GM13976 (cell line): ENCODE data around the gene ZNF783.

ENCODE experiments used
- DNase-seq: peaks from one replicate; pipeline ENCODE4 v3.0.0; 2012; ENCODE audit warnings: low spot score
- in situ Hi-C: fragments of 300-500 bp; cut with MboI; formaldehyde crosslinking; loops from one replicate; pipeline ENCODE4 v1.12.0; 2022; ENCODE audit warnings: low sequenced_read_pairs, mixed read lengths, inconsistent platforms; ENCODE audit not compliant: unreplicated experiment
- TF ChIP-seq, protein P1 (sequence below): IDR thresholded peaks from 2 replicates; pipeline ENCODE4 v1.5.1; 2012; ENCODE audit warnings: borderline replicate concordance, mild to moderate bottlenecking; ENCODE audit not compliant: insufficient read depth; ENCODE audit errors: extremely low read depth, missing control alignments, control extremely low read depth

The ZNF783 gene

GRCh38 chr7:149285603-149286002, 23.6 kb downstream of the ZNF783 start:
- TF ChIP-seq, protein P1, sequence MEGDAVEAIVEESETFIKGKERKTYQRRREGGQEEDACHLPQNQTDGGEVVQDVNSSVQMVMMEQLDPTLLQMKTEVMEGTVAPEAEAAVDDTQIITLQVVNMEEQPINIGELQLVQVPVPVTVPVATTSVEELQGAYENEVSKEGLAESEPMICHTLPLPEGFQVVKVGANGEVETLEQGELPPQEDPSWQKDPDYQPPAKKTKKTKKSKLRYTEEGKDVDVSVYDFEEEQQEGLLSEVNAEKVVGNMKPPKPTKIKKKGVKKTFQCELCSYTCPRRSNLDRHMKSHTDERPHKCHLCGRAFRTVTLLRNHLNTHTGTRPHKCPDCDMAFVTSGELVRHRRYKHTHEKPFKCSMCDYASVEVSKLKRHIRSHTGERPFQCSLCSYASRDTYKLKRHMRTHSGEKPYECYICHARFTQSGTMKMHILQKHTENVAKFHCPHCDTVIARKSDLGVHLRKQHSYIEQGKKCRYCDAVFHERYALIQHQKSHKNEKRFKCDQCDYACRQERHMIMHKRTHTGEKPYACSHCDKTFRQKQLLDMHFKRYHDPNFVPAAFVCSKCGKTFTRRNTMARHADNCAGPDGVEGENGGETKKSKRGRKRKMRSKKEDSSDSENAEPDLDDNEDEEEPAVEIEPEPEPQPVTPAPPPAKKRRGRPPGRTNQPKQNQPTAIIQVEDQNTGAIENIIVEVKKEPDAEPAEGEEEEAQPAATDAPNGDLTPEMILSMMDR, result no peak
- in situ Hi-C loops, result no loop called here

DNA sequence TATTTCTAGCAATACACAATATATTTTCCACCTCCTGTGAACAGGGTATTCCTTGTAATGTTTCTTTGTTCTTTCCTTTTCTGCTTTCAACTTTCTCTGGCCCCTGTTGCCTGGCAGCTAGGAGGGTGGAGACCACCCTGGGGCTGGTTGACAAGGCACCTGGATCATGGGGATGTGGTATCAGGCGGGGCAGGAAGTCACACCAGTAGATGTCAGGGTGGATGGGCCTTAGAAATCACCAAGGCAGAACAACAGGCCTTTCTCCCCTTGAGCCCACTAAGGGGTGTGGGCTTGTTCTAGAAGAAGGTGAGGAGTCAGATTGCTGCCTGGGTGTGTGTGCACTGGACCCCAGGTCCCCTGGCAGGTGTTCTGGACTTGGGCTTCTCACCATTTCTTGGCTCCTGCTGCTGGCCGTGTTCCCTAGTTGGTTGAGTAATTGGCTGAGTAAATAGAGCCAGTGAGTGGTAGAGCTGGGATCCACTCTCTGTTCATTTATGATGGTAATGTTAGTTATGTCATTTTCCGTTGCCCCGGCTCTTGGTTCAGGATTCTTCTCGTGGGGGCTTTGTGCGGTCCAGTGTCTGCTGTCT, 24.9 kb downstream of the ZNF783 start:
- in situ Hi-C loops, result no loop called here
- DNase-seq, result no peak
- TF ChIP-seq, protein P1, result no peak

More at GRCh38 chr7:149285603-149286002, 23.6 kb downstream of the ZNF783 start:
- no peak for DNase-seq

DNA sequence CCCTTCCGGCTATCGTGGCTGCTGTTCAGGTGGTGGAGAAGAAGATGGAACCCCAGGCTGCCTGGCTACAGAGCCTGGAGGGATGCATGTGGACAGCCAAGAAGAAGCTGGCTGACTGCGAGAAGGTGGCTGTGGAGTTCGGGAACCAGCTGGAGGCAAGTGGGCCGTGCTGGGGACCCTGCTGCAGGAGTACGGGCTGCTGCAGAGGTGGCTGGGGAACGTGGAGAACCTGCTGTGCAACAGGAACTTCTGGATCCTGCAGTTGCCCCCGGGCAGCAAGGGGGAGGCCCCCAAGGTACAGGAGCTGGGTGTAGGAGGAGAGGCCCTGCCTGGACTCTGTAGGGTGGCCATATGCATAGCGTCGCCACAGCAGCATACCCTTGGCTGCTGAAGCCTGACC, 25.6 kb downstream of the ZNF783 start:
- in situ Hi-C loops, result no loop called here
- no peak for DNase-seq
- TF ChIP-seq, protein P1, result no peak

GRCh38 chr7:149289262-149289661, 27.3 kb downstream of the ZNF783 start:
- in situ Hi-C loops, result no loop called here
- DNase-seq, result no peak
- TF ChIP-seq, protein P1, result no peak

DNA sequence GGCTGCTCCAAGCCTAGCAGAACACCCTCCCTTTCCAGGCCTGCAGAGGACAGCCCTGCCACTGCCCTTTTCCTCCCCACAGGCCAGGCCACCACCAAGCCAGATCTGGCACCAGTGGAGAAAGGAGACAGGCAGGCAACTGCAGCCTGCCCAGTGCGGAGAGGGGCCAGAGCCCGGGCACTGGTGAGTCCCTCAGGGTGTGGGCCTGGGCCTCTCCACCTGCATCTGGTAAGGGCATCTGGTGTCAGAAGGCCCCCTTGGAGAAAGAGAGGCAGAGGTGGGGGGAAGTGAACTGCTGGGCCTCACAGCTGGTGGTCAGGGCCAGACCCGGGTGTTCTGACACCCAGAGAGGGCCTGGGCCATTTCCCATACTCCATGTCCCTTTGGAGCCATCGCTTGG, 27.9 kb downstream of the ZNF783 start:
- DNase-seq, result no peak
- TF ChIP-seq, protein P1, result no peak
- in situ Hi-C loops, result no loop called here

DNA sequence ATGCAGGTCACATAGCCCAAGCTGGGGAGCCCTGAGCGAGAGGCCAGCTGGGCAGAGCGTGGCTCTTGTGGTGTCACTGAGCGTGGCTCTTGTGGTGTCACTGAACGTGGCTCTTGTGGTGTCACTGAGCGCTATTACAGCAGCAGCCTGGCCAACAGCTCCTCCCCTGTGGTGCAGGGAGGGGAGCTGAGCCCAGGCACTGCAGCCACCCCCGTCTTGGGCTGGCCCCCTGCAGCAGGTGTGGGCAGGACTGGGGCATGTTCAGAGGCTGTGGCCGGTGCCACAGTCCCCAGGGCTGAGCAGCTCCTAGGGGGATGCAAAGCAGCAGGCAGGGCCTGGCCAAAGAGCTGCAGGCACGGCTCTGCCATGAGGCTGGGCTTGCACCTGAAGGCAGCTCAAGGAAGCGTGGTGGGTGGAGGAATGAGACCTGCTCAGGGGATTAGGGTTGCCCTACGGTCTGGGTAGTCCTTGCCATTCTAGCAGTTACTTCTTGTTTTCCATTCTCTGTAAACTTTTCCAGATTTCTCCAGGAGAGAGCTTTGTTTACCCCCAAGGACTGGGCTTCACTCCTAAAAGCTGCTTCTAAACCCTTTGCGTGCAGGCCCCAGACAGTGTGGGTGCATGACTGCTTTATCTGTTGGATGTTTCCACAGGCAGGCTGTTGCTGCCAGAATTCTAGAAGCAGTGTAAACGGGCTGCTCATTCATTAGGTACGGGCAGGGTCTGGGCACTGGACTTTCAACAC, 29.2 kb downstream of the ZNF783 start:
- TF ChIP-seq, protein P1, result no peak
- DNase-seq, result no peak
- in situ Hi-C loops, result no loop called here
